Renal cortex interstitium (tissue), 11 donors: ENCODE data around the gene TLN1. TPM values are rescaled to one million over a fixed set of nuclear protein-coding genes. Genes with fewer than 3 reads are reported as not detected.
A peak's percentile ranks its signal among the peaks of the same experiment; 100 is the strongest.

ENCODE experiments used
- DNase-seq, 11 donors: peaks; one replicate each; pipeline ENCODE4 v3.0.0-alpha.2; 2013; ENCODE audit warnings: low read depth in 9 of 11, low spot score in 4 of 11; ENCODE audit errors: extremely low read depth in 1 of 11
- polyA plus RNA-seq, 3 donors: library from polyadenylated mRNA; unstranded; fragments of 120-200 nt; gene quantifications; one replicate each; pipeline ENCODE4 v1.2.1, GENCODE V29; 2013; ENCODE audit not compliant: insufficient read length in 3 of 3

Gene TLN1
- polyA plus RNA-seq, 3 donors, result 150 to 192 (median 174) TPM

- DNase-seq, result peak in 1 of 11 donors; percentile 44
These were observed 25.4 kb upstream of the TLN1 start for GRCh38 chr9:35757226-35757891.

GRCh38 chr9:35756275-35757225 is 24.6 kb upstream of the TLN1 start:
- DNase-seq, result peak in 5 of 11 donors; percentile 45 to 59 (median 56)

GRCh38 chr9:35755071-35755470 is 23.1 kb upstream of the TLN1 start:
- no peak for DNase-seq

- no peak for DNase-seq
These were observed 22.3 kb upstream of the TLN1 start, which contains the start of gene MSMP for GRCh38 chr9:35754264-35754663. Gene MSMP, minus strand, starts transcription at chr9:35754276. Its CDS starts 147 bp downstream, at chr9:35754129.

GRCh38 chr9:35753466-35753865 is 21.5 kb upstream of the TLN1 start:
- no peak for DNase-seq

GRCh38 chr9:35750256-35750531 is 18.2 kb upstream of the TLN1 start:
- no peak for DNase-seq

- DNase-seq, result no peak
These were observed 17.7 kb upstream of the TLN1 start for GRCh38 chr9:35749515-35750255.

GRCh38 chr9:35748858-35749514 is 17.0 kb upstream of the TLN1 start, which contains the start of the genes GBA2 and RGP1:
Gene GBA2, minus strand, starts transcription at chr9:35749228. Its CDS starts 524 bp downstream, at chr9:35748704.
Gene RGP1, plus strand, starts transcription at chr9:35749287. Its CDS starts 469 bp downstream, at chr9:35749756.
- peak in 7 of 11 donors; percentile 44 to 74 (median 72) for DNase-seq

GRCh38 chr9:35748242-35748857 is 16.4 kb upstream of the TLN1 start:
- no peak for DNase-seq

GRCh38 chr9:35746583-35746982 is 14.6 kb upstream of the TLN1 start:
- DNase-seq, result no peak

GRCh38 chr9:35745569-35745968 is 13.6 kb upstream of the TLN1 start:
- no peak for DNase-seq

- no peak for DNase-seq
These were observed 12.0 kb upstream of the TLN1 start for GRCh38 chr9:35743880-35744518.

- DNase-seq, result no peak
These were observed 11.5 kb upstream of the TLN1 start for GRCh38 chr9:35743452-35743851.

GRCh38 chr9:35741740-35742139 is 9.7 kb upstream of the TLN1 start:
- no peak for DNase-seq

- DNase-seq, result no peak
These were observed 8.2 kb upstream of the TLN1 start for GRCh38 chr9:35740243-35740642.

GRCh38 chr9:35738924-35739323 is 6.9 kb upstream of the TLN1 start:
- DNase-seq, result no peak

GRCh38 chr9:35738186-35738585 is 6.2 kb upstream of the TLN1 start:
- no peak for DNase-seq

- DNase-seq, result no peak
These were observed 5.1 kb upstream of the TLN1 start for GRCh38 chr9:35737143-35737542.
